ENCODE data around the gene OPTN.
"Not testable (repeated sequence)": the region's sequence is repeated elsewhere in the genome, so short reads cannot be mapped to it uniquely, and the experiment has no call there.

OPTN gene

GRCh38 chr10:13089345-13089744 is 10.6 kb upstream of the OPTN start:
- H3K4me3 ChIP-seq (replicated peaks; ENCODE audit: low read depth, low read length): no peak overlapping the region
- DNase-seq (ENCODE audit: extremely low read depth, low read depth): no peak
- TF ChIP-seq, protein P1, sequence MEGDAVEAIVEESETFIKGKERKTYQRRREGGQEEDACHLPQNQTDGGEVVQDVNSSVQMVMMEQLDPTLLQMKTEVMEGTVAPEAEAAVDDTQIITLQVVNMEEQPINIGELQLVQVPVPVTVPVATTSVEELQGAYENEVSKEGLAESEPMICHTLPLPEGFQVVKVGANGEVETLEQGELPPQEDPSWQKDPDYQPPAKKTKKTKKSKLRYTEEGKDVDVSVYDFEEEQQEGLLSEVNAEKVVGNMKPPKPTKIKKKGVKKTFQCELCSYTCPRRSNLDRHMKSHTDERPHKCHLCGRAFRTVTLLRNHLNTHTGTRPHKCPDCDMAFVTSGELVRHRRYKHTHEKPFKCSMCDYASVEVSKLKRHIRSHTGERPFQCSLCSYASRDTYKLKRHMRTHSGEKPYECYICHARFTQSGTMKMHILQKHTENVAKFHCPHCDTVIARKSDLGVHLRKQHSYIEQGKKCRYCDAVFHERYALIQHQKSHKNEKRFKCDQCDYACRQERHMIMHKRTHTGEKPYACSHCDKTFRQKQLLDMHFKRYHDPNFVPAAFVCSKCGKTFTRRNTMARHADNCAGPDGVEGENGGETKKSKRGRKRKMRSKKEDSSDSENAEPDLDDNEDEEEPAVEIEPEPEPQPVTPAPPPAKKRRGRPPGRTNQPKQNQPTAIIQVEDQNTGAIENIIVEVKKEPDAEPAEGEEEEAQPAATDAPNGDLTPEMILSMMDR (IDR thresholded peaks at IDR 0.05; ENCODE audit: low read depth, low read length, missing control alignments): no peak

GRCh38 chr10:13090289-13090688 is 9.7 kb upstream of the OPTN start:
- TF ChIP-seq, protein P1 (IDR thresholded peaks at IDR 0.05; ENCODE audit: low read depth, low read length, missing control alignments): no peak
- H3K4me3 ChIP-seq (replicated peaks; ENCODE audit: low read depth, low read length): no peak overlapping the region
- no peak for DNase-seq (ENCODE audit: extremely low read depth, low read depth)

DNA sequence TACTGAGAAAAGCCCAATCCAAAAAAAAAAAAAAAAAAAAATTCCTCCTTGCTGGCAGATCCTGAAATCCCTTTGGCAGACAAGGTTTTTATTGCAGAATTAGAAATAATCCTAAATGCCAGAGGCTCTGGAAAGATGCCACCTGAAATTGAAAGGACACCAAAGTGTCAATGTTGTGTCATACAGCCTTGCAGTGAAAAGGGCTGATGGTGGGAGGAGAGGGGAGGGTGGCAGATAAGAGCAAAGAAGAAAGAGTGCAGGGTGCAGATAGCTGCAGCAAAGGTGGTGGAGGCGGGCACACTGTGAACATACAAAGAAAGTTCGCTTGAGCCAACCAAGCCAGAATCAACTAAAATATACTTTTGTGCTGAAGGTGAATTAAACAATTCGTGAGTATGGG is 8.2 kb upstream of the OPTN start:
- H3K4me3 ChIP-seq (replicated peaks; ENCODE audit: low read depth, low read length): no peak overlapping the region
- TF ChIP-seq, protein P1 (IDR thresholded peaks at IDR 0.05; ENCODE audit: low read depth, low read length, missing control alignments): no peak
- DNase-seq (ENCODE audit: extremely low read depth, low read depth): no peak

DNA sequence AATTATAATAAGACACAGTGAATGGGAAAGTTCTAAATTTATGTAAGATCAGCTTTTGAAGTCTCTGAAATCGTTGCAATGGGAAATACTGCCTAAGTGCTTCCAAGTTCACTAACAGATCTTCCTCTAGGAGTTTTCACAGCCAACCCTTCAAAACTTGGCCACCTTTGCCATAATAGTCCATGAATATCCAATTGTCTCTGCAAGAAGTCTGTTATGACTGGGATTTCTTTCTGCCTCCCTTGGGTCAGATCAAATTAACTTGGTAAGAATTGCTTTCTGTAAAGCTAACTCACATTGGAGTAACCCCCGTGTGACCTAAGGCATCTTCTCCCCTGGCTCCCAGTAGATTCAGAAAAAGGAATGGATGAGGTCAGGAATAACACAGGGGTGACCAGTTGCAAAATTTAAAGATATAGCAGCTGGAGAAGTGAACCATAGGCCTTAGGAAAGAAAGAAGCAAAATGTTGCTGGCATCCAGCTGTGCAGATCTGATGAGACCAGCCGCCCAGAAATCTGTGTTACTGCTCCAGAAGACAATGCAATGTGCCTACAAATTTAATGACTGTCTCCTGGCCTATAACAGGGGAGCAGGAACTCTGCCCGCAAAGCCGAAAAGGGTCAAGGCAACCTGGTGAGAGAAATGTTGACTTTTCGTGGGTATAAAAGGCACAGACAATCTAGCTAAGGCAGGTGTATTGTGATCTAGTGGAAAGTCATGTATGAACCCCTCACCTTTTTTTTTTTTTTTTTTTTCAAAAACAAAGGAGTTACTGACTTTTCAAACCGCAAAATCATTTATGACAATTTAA is 7.5 kb upstream of the OPTN start:
- no peak for DNase-seq (ENCODE audit: extremely low read depth, low read depth)
- H3K4me3 ChIP-seq (replicated peaks; ENCODE audit: low read depth, low read length): no peak overlapping the region
- TF ChIP-seq, protein P1 (IDR thresholded peaks at IDR 0.05; ENCODE audit: low read depth, low read length, missing control alignments): no peak

GRCh38 chr10:13094082-13094481 is 5.9 kb upstream of the OPTN start:
- H3K4me3 ChIP-seq (replicated peaks; ENCODE audit: low read depth, low read length); DNase-seq (ENCODE audit: extremely low read depth, low read depth): not testable (repeated sequence)

DNA sequence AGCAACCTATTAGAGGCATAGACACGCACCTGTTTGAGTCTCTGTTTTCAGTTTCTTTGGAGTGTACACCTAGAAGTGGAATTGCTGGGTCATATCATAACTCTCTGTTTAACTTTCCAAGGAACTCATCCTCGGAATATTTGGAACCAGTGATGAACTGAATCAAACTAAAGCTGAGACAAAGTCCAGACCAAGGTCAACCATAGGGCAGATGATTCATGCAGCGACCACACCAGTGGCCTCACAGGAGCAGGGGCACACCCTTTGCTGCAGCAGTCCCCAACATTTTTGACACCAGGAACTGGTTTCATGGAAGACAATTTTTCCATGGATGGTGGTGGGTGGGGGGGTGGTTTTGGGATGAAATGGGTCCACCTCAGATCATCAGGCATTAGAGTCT is 4.9 kb upstream of the OPTN start:
- no peak overlapping the region for H3K4me3 ChIP-seq (replicated peaks; ENCODE audit: low read depth, low read length)
- TF ChIP-seq, protein P1 (IDR thresholded peaks at IDR 0.05; ENCODE audit: low read depth, low read length, missing control alignments): no peak
- DNase-seq (ENCODE audit: extremely low read depth, low read depth): no peak

DNA sequence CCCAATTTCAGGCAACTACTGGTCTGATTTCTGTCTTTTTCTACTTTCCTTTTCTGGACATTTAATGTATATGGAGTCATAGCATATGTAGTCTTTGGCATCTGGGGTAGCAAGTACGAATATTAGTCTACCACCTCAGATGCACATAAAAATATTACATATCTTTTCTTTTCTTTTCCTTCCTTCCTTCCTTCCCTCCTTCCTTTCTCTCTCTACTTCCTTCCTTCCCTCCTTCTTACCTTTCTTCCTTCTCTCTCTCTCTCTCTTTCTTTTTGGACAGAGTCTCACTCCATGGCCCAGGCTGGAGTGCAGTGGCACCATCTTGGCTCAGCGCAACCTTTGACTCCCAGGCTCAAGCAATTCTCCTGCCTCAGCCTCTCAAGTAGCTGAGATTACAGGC is 4.0 kb upstream of the OPTN start:
- no peak for DNase-seq (ENCODE audit: extremely low read depth, low read depth)
- H3K4me3 ChIP-seq (replicated peaks; ENCODE audit: low read depth, low read length): no peak overlapping the region
- TF ChIP-seq, protein P1 (IDR thresholded peaks at IDR 0.05; ENCODE audit: low read depth, low read length, missing control alignments): no peak
